Activated T-helper 1 cell treated with anti-CD3 and anti-CD28 coated beads, Interleukin-12 subunit alpha, Interleukin-12 subunit beta, Interleukin-2, Interleukin-4 antibody, amounts not matched to agents 30 ng/mL and 10 ng/mL and 1 ng/mL, durations not matched to agents 14 hours and 24 hours and 36 hours (primary cell): ENCODE data around the gene CORO7. TPM values are rescaled to one million over a fixed set of nuclear protein-coding genes. Genes with fewer than 3 reads are reported as not detected.

Source experiments
- DNase-seq: peaks from one replicate; pipeline ENCODE4 v3.0.0; 2021; ENCODE audit warnings: low spot score
- H3K27ac Mint-ChIP-seq: one replicate; pipeline ENCODE4 v1.8.0; 2021; ENCODE audit warnings: mild to moderate bottlenecking, mixed read lengths
- H3K27me3 Mint-ChIP-seq: one replicate; pipeline ENCODE4 v1.8.0; 2022; ENCODE audit warnings: mild to moderate bottlenecking, moderate library complexity, mixed read lengths; ENCODE audit not compliant: insufficient read depth
- H3K36me3 Mint-ChIP-seq: one replicate; pipeline ENCODE4 v1.8.0; 2021; ENCODE audit warnings: low read depth, mixed read lengths
- H3K4me1 Mint-ChIP-seq: one replicate; pipeline ENCODE4 v1.8.0; 2021; ENCODE audit warnings: low read depth, mixed read lengths
- H3K4me3 Mint-ChIP-seq: one replicate; pipeline ENCODE4 v1.8.0; 2021; ENCODE audit warnings: mild to moderate bottlenecking, moderate library complexity, mixed read lengths
- H3K9me3 Mint-ChIP-seq: one replicate; pipeline ENCODE4 v1.8.0; 2021; ENCODE audit warnings: mixed read lengths
- intact Hi-C: fragments of 100-400 bp; cut with micrococcal nuclease; formaldehyde crosslinking; loops from one replicate; pipeline ENCODE4 v1.15.1; 2024
- total RNA-seq: library from RNA; stranded (reverse); gene quantifications from 2 replicates; pipeline ENCODE4 v1.2.3, GENCODE V29; 2022

Gene CORO7
- total RNA-seq, 1 donor from 2014 or later: 87.9 TPM

DNA sequence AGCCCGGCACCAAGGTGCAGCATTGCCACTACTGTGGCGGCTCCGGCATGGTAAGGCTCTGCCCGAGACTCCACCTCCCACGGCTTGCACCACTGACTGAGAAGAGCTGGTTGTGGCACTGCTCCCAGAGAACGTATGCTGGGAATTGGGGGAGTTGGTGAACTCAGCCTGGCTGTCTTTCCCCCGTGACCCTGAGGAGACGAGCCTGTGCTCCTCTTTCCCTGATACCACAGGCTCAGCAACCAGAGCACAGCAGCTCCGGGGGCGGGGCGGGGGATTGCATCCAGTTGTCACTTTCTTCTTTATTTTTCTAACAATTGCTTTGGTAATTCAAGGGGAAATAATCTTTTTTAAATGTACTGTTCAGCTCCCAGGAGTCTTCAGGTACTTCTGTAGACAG lies 26.0 kb upstream of the CORO7 start:
- no peaks in the 10 kb centered on the region for H3K27me3 Mint-ChIP-seq
- intact Hi-C loops: no loop called here
- no peaks in the 10 kb centered on the region for H3K9me3 Mint-ChIP-seq
- no peak for DNase-seq
- peaks cover 51% of the 10 kb centered on the region for H3K36me3 Mint-ChIP-seq
- H3K27ac Mint-ChIP-seq: no peak overlapping the region
- H3K4me3 Mint-ChIP-seq: no peak overlapping the region
- H3K4me1 Mint-ChIP-seq: no peaks in the 10 kb centered on the region

GRCh38 chr16:4437366-4437765 lies 21.0 kb upstream of the CORO7 start:
- no peaks in the 10 kb centered on the region for H3K27me3 Mint-ChIP-seq
- no peak overlapping the region for H3K4me3 Mint-ChIP-seq
- no peak for DNase-seq
- intact Hi-C loops: no loop called here
- no peaks in the 10 kb centered on the region for H3K9me3 Mint-ChIP-seq
- no peak overlapping the region for H3K27ac Mint-ChIP-seq
- H3K4me1 Mint-ChIP-seq: peaks cover 7% of the 10 kb centered on the region
- H3K36me3 Mint-ChIP-seq: peaks cover 46% of the 10 kb centered on the region

- intact Hi-C loops: no loop called here
- no peaks in the 10 kb centered on the region for H3K9me3 Mint-ChIP-seq
- H3K27me3 Mint-ChIP-seq: no peaks in the 10 kb centered on the region
- no peak overlapping the region for H3K27ac Mint-ChIP-seq
- no peak overlapping the region for H3K4me3 Mint-ChIP-seq
- H3K4me1 Mint-ChIP-seq: peaks cover 7% of the 10 kb centered on the region
- peaks cover 44% of the 10 kb centered on the region for H3K36me3 Mint-ChIP-seq
- no peak for DNase-seq
Measured at GRCh38 chr16:4435337-4436067, 19.1 kb upstream of the CORO7 start.

GRCh38 chr16:4433914-4434787 lies 17.8 kb upstream of the CORO7 start:
- Mint-ChIP-seq H3K9me3 (no peaks in the 10 kb centered on the region), H3K27me3 (no peaks in the 10 kb centered on the region), H3K36me3 (peaks cover 38% of the 10 kb centered on the region), H3K4me3 (no peak overlapping the region), H3K4me1 (peaks cover 7% of the 10 kb centered on the region), H3K27ac (no peak overlapping the region)
- intact Hi-C loops: no loop called here
- no peak for DNase-seq

DNA sequence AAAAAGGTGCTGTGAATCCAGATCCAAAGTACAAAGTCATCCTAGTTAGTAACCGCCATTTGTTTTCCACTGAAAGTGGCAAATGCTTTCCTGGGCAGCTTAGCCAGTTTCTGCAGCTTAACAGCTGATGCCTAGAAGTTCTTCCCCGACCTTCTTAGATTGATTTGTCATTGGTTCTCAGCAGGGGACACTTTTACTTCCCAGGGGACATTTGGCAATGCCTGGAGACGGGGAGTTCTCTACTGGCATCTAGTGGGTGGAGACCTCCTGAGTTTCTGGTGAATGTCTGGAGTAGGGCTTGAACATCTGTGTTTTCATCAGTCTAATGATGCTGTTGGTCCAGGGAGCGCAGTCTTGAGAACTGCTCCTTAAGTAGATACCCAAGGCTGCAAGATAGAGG lies 16.8 kb upstream of the CORO7 start:
- intact Hi-C loops: no loop called here
- H3K9me3 Mint-ChIP-seq: no peaks in the 10 kb centered on the region
- peak overlapping the region; percentile 12 for H3K27ac Mint-ChIP-seq
- no peak for DNase-seq
- no peak overlapping the region for H3K4me3 Mint-ChIP-seq
- H3K27me3 Mint-ChIP-seq: no peaks in the 10 kb centered on the region
- H3K36me3 Mint-ChIP-seq: peaks cover 38% of the 10 kb centered on the region
- H3K4me1 Mint-ChIP-seq: peaks cover 11% of the 10 kb centered on the region

GRCh38 chr16:4431023-4431422 lies 14.6 kb upstream of the CORO7 start:
- Mint-ChIP-seq H3K36me3 (peaks cover 40% of the 10 kb centered on the region), H3K27ac (no peak overlapping the region), H3K9me3 (no peaks in the 10 kb centered on the region), H3K4me3 (no peak overlapping the region), H3K4me1 (peaks cover 26% of the 10 kb centered on the region), H3K27me3 (no peaks in the 10 kb centered on the region)
- intact Hi-C loops: no loop called here
- DNase-seq: no peak

GRCh38 chr16:4428500-4428899 lies 12.1 kb upstream of the CORO7 start:
- no peaks in the 10 kb centered on the region for H3K9me3 Mint-ChIP-seq
- intact Hi-C loops: loop anchor here (5.0 kb wide), 3 partner anchors 109 to 419 kb away; partner anchors contain the start of genes ANKS3, CDIP1, DNAAF8 and GLYR1
- H3K36me3 Mint-ChIP-seq: peaks cover 28% of the 10 kb centered on the region
- H3K4me3 Mint-ChIP-seq: peak overlapping the region; percentile 37
- DNase-seq: no peak
- peaks cover 34% of the 10 kb centered on the region for H3K4me1 Mint-ChIP-seq
- H3K27ac Mint-ChIP-seq: no peak overlapping the region
- no peaks in the 10 kb centered on the region for H3K27me3 Mint-ChIP-seq

DNA sequence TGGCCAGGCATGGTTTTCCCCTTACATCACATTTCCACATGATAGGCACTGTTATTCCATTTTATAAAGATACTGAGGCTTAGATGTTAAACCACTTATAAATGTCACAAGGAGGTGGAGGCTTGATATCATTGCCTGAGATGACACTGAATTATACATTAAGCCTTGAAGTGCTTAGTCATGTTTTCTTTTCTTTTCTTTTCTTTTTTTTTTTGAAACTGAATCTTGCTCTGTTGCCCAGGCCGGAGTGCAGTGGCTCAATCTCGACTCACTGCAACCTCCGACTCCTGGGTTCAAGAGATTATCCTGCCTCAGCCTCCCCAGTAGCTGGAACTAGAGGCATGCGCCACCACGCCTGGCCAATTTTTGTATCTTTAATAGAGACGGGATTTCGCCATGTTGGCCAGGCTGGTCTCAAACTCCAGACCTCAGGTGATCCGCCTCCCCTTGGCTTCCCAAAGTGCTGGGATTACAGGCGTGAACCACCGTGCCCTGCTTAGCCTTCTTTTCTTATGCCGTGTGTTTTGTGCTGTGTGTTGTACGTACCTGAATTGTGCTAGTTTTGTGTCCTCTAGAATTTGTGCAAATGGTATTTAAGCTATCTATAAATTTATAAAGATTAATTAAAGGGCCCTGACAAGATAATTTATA lies 10.5 kb upstream of the CORO7 start:
- no peak for DNase-seq
- Mint-ChIP-seq H3K36me3 (peaks cover 23% of the 10 kb centered on the region), H3K4me3 (peak overlapping the region; percentile 98), H3K9me3 (no peaks in the 10 kb centered on the region), H3K4me1 (peaks cover 31% of the 10 kb centered on the region), H3K27ac (peak overlapping the region; percentile 100), H3K27me3 (peaks cover 3% of the 10 kb centered on the region)
- intact Hi-C loops: loop anchor here (5.0 kb wide), 3 partner anchors 110 to 420 kb away; partner anchors contain the start of genes ANKS3, CDIP1, DNAAF8 and GLYR1

- peaks cover 3% of the 10 kb centered on the region for H3K27me3 Mint-ChIP-seq
- peaks cover 19% of the 10 kb centered on the region for H3K36me3 Mint-ChIP-seq
- no peak for DNase-seq
- H3K4me1 Mint-ChIP-seq: peaks cover 31% of the 10 kb centered on the region
- H3K9me3 Mint-ChIP-seq: no peaks in the 10 kb centered on the region
- peak overlapping the region; percentile 100 for H3K27ac Mint-ChIP-seq
- H3K4me3 Mint-ChIP-seq: peak overlapping the region; percentile 98
- intact Hi-C loops: loop anchor here (5.0 kb wide), 3 partner anchors 111 to 421 kb away; partner anchors contain the start of genes ANKS3, CDIP1, DNAAF8 and GLYR1
Measured at GRCh38 chr16:4426021-4426684, 9.8 kb upstream of the CORO7 start.

- Mint-ChIP-seq H3K27ac (peak within 1 kb of the TSS; percentile 100), H3K27me3 (peaks cover 3% of the 10 kb centered on the region), H3K36me3 (peaks cover 17% of the 10 kb centered on the region), H3K4me3 (peak within 1 kb of the TSS; percentile 98), H3K4me1 (peaks cover 31% of the 10 kb centered on the region), H3K9me3 (no peaks in the 10 kb centered on the region)
- DNase-seq: peak; percentile 91
- intact Hi-C loops: loop anchor here (1.0 to 5.0 kb wide), 10 partner anchors 9 to 422 kb away; partner anchors contain the start of genes ANKS3, CDIP1, CORO7 and DNAAF8
Measured at GRCh38 chr16:4425378-4426020, 9.1 kb upstream of the CORO7 start, which contains the start of gene DNAJA3. Gene DNAJA3 (plus strand): TSS chr16:4425868. CDS start chr16:4425882, 14 bp downstream.

- H3K4me1 Mint-ChIP-seq: peaks cover 12% of the 10 kb centered on the region
- H3K4me3 Mint-ChIP-seq: no peak overlapping the region
- H3K27me3 Mint-ChIP-seq: peaks cover 10% of the 10 kb centered on the region
- no peak overlapping the region for H3K27ac Mint-ChIP-seq
- no peaks in the 10 kb centered on the region for H3K9me3 Mint-ChIP-seq
- H3K36me3 Mint-ChIP-seq: no peaks in the 10 kb centered on the region
- DNase-seq: no peak
- intact Hi-C loops: no loop called here
Measured at GRCh38 chr16:4420505-4421105, 4.2 kb upstream of the CORO7 start.
